Omental fat pad (tissue), 4 donors: Measurements from ENCODE around the gene BNIP5. TPM values are rescaled to one million over a fixed set of nuclear protein-coding genes. Genes with fewer than 3 reads are reported as not detected.

Source experiments
- ATAC-seq: fragments of 150-250 bp; one replicate; pipeline ENCODE4 v1.9.1; 2016; ENCODE audit warnings: mild to moderate bottlenecking, moderate library complexity; ENCODE audit not compliant: low FRiP score
- DNase-seq: peaks from one replicate; pipeline ENCODE4 v3.0.0-alpha.2; 2019; ENCODE audit warnings: low spot score
- total RNA-seq, 4 donors: library from RNA; depleted of rRNA; stranded (reverse); fragments of >200 nt; gene quantifications; one replicate each; pipeline ENCODE4 v1.1.0, GENCODE V29; 2016
- TF ChIP-seq, protein P1 (sequence below), 3 donors: fragments of 450-650 bp; IDR thresholded peaks; one replicate each; pipeline ENCODE4 v1.5.1; 2016 to 2017; ENCODE audit warnings: antibody characterized with exemption in 3 of 3, mild to moderate bottlenecking in 3 of 3, moderate library complexity in 2 of 3

The BNIP5 gene
- total RNA-seq, 4 donors from 2014 or later: not detected

GRCh38 chr6:36358226-36358915, 21.7 kb upstream of the BNIP5 start:
- TF ChIP-seq, protein P1, sequence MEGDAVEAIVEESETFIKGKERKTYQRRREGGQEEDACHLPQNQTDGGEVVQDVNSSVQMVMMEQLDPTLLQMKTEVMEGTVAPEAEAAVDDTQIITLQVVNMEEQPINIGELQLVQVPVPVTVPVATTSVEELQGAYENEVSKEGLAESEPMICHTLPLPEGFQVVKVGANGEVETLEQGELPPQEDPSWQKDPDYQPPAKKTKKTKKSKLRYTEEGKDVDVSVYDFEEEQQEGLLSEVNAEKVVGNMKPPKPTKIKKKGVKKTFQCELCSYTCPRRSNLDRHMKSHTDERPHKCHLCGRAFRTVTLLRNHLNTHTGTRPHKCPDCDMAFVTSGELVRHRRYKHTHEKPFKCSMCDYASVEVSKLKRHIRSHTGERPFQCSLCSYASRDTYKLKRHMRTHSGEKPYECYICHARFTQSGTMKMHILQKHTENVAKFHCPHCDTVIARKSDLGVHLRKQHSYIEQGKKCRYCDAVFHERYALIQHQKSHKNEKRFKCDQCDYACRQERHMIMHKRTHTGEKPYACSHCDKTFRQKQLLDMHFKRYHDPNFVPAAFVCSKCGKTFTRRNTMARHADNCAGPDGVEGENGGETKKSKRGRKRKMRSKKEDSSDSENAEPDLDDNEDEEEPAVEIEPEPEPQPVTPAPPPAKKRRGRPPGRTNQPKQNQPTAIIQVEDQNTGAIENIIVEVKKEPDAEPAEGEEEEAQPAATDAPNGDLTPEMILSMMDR (IDR thresholded peaks at IDR 0.05): no peak
- DNase-seq: no peak
- ATAC-seq: no peak

- DNase-seq: no peak
- ATAC-seq: no peak
- TF ChIP-seq, protein P1 (IDR thresholded peaks at IDR 0.05): no peak
Observed at GRCh38 chr6:36357872-36358225, 21.2 kb upstream of the BNIP5 start.

DNA sequence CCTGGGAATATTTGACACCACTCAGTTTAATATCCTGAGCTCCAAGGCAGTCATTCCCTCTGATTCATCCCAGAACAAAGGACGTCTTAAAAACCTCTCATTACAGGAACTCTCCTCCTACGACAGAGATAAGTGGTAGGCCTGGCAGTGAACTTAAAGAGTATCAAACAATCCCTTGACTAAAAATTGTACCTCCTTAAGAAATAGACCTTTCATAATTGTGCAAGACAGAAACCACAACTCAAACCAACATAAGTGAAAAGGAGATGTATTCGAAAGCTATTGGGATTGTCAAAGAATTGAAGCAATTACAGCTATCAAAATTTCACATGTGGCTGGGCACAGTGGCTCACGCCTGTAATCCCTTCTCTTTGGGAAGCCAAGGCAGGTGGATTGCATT, 19.1 kb upstream of the BNIP5 start:
- TF ChIP-seq, protein P1 (IDR thresholded peaks at IDR 0.05): no peak
- DNase-seq: no peak
- no peak for ATAC-seq

DNA sequence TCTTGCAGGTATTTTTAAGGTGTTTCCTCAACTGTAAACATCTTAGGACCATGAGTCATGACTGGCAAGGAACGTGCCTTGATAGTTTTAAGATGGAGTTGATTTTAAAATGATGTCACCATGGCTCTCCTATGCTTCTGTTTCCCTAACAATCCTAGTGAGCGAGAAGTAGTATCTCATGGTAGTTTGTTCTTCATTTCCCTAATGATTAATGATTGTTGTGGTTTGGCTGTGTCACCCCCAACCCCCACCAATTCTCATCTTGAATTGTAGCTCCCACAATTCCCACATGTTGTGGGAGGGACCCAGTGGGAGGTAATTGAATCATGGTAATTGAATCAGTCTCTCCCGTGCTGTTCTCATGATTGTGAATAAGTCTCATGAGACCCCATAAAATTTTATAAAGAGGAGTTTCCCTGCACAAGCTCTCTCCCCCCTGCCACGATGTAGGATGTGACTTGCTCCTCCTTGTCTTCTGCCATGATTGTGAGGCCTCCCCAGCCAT, 16.8 kb upstream of the BNIP5 start:
- DNase-seq (no peak), ATAC-seq (peak; percentile 1)
- TF ChIP-seq, protein P1 (IDR thresholded peaks at IDR 0.05): no peak

GRCh38 chr6:36352477-36353157, 15.9 kb upstream of the BNIP5 start:
- ATAC-seq (no peak), DNase-seq (no peak)
- TF ChIP-seq, protein P1 (IDR thresholded peaks at IDR 0.05): no peak

GRCh38 chr6:36350681-36351571, 14.2 kb upstream of the BNIP5 start:
- DNase-seq: peak; percentile 49
- ATAC-seq: peak; percentile 94
- TF ChIP-seq, protein P1 (IDR thresholded peaks at IDR 0.05): no peak
